GM12892 (cell line): ENCODE data around the gene MYO5B.

Experiments
- POLR2A ChIP-seq: IDR thresholded peaks from 2 replicates; pipeline ENCODE4 v1.6.1; 2011; ENCODE audit warnings: low read depth, low read length, control low read depth
- POLR2AphosphoS5 ChIP-seq: IDR thresholded peaks from 2 replicates; pipeline ENCODE4 v1.6.1; 2011; ENCODE audit warnings: low read depth, low read length, control low read depth
- TAF1 ChIP-seq: IDR thresholded peaks from 2 replicates; pipeline ENCODE4 v1.6.1; 2011; ENCODE audit warnings: low read depth, mild to moderate bottlenecking, control low read depth, low read length, borderline replicate concordance

DNA sequence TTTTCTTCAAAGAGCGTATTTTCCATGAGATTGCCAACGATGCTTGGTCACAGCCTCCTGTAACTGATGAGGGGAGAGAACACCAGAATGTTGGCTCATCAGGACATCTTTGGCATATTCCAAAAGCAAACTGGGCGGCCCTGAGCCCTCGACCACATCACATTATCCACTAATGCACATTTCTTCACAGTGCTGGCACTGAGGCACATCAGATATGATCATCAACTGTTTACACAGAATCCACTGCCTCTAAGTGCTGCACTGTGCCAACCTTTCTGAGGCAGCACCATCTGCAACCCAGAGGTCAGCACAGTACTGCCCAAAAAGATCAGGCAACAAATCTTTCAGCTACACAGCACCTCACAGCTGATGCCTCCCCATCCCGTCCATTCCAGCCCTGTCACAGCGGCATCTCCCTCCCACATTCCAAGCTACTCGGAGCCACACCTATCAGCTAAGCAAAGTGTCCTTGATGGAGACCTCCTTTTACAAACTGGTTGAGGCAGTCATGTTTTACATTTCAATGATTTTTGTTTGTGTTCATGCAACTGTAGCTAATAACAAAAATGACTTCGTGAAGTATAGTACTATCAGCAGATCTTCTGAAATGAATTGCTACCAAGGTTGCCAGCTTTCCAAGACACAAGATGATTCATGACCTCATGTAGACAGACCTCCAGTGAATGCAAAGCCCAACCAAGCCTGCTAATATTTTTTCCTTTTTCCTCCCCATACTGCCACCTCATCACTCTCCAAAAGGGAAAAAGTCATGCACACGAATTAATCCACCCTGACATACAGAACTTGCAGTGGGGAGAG is 32.3 kb downstream of the MYO5B start:
- no peak for TF ChIP-seq POLR2AphosphoS5
- no peak for TF ChIP-seq POLR2A
- no peak for TF ChIP-seq TAF1
